ENCODE measurements around the gene GPR31.
"Not testable (repeated sequence)": the region's sequence is repeated elsewhere in the genome, so short reads cannot be mapped to it uniquely, and the experiment has no call there.

GPR31 gene

GRCh38 chr6:167167699-167168098, 9.9 kb upstream of the GPR31 start:
- not testable (repeated sequence) for DNase-seq (ENCODE audit: low spot score)

GRCh38 chr6:167165858-167166471, 8.2 kb upstream of the GPR31 start:
- no peak for DNase-seq (ENCODE audit: low spot score)

DNA sequence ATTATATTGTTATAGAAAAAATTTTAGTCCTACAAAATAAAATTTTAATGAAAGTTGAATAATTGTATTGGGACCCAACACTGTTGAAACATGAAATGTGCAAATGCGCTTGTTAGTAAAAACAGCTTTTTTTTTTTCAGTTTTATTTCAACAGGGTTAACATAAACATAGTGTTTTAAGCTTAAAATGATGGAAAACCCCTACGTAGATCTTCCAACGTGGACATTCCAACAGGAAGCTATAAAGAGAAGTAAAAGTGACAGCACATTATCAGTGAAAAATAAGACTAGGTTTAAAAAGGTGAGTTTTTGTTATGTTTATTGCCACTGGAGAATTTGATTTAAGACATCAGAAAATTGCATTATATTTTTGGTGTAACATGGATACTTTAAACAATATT, 6.5 kb upstream of the GPR31 start:
- no peak for DNase-seq (ENCODE audit: low spot score)

DNA sequence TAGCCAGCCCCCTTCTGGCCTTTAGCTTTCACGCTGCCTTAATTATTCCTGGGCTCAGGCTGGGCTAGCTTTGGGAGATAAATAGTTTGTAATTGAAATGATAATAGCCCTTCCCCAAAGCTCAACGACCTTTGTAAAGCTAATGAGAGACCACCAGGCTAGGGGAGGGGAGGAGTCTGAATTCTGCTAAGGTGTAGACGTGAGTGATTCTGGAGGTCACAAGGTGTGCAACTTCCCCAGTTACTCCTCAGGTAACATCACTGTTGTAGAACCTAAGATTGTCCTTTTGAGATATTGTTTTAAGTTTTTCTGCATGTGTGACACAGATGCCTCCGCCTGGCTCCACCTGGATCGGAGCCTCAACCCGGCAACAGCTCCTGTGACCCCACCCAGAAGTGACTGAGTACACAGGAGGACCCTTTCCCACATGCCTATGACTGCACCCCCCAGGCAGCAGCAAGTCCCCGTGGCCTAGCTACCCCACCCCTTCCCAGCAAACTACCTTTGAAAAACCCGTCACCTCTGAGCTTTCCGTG, 5.8 kb upstream of the GPR31 start:
- DNase-seq (ENCODE audit: low spot score) = no peak

DNA sequence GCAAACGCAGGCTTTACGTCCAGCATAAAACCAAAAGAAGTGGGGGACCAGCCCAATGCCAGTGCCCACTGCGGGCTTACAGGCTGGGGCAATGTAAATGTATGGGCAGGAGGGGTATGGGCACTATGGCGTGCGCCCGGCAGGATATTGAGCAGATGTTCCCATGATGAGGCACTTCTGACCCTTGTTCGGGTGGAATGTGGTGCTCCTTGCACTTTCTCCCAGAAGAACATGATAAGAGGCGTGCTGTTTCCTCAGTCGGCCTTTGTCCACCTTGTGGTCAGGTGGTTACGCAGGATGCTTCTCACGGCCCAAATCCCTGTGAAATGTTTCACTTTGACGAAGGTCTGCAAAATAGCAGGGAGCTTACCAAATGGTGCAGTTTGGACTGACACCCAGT, 4.8 kb upstream of the GPR31 start:
- no peak for DNase-seq (ENCODE audit: low spot score)

GRCh38 chr6:167161851-167162467, 4.2 kb upstream of the GPR31 start:
- no peak for DNase-seq (ENCODE audit: low spot score)

DNA sequence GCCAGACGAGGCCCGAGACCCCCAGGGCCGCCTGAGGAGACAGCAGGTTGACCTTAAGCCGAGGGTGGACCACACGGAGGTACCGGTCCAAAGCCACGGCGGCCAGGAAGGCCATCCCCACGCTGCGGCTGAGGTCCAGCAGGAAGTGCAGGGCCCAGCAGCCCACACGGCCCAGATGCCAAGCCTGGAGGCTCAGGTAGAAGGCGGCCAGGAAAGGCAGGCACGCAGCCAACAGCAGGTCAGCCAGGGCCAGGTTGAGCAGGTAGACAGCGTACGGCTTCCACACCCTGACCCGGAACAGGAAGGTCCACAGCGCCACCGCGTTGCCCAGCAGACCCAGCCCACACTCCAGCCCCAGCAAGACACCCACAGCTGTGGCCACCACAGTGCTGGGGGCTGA, 366 bp downstream of the GPR31 start:
- no peak for DNase-seq (ENCODE audit: low spot score)

GRCh38 chr6:167154895-167155294, 2.9 kb downstream of the GPR31 start:
- no peak for DNase-seq (ENCODE audit: low spot score)

GRCh38 chr6:167154291-167154690, 3.5 kb downstream of the GPR31 start:
- no peak for DNase-seq (ENCODE audit: low spot score)

DNA sequence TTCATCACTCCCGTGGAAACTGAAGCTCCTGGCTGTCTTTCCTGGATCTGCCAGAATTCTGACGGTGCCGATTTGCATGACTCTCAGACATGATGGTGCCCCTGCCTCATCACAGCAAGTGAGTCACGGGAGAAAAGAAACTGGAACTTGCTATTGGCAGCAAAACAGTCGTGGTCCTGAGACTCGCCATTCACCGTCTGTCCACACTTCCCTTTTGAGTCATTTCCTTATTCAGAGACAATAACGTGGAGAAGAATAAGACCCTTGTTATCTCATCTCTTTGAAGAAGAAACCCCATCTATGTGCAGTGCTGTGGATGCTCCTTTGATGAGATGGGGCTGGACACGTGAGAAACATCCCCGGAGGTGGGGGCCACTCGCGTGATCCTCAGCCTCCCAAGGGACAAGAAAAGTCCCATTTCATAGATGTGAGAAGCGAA, 4.2 kb downstream of the GPR31 start:
- peak; percentile 97 for DNase-seq (ENCODE audit: low spot score)

- no peak for DNase-seq (ENCODE audit: low spot score)
These were observed 4.9 kb downstream of the GPR31 start for GRCh38 chr6:167152862-167153261.

- DNase-seq (ENCODE audit: low spot score) = no peak
These were observed 6.1 kb downstream of the GPR31 start for GRCh38 chr6:167151648-167152047.

DNA sequence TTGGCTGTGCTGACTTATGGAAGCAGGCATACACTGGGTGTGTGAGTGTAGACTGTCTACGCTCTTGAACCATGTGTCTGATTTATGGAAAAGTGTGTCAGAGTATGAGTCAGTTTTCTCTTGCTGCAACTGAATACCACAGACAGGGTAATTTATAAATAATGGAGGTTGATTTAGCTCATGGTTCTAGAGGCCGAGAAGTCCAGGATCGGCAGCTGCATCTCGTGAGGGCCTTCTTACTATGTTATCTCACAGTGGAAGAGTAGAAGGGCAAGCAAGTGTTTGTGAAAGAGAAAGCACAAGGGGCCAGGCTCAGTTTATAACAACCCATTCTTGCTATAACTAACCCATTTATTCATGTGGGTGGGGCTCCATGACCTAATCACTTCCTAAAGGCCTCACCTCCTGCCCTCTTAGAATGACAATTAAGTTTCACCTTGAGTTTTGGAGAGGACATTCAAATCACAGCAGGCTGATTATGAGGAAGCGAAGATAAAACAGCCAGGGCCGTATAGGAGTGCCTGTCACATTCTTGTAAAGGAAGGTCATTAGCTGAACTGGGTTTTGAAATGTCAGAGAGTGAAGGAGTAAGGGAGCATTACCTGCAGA, 6.7 kb downstream of the GPR31 start:
- DNase-seq (ENCODE audit: low spot score) = no peak

GRCh38 chr6:167148997-167149396, 8.8 kb downstream of the GPR31 start:
- no peak for DNase-seq (ENCODE audit: low spot score)

- no peak for DNase-seq (ENCODE audit: low spot score)
These were observed 9.8 kb downstream of the GPR31 start for GRCh38 chr6:167148021-167148420.

- DNase-seq (ENCODE audit: low spot score) = no peak
These were observed 10.8 kb downstream of the GPR31 start for GRCh38 chr6:167146977-167147376.

- DNase-seq (ENCODE audit: low spot score) = no peak
These were observed 11.6 kb downstream of the GPR31 start for GRCh38 chr6:167146135-167146534.

GRCh38 chr6:167145461-167145860, 12.3 kb downstream of the GPR31 start:
- no peak for DNase-seq (ENCODE audit: low spot score)

- no peak for DNase-seq (ENCODE audit: low spot score)
These were observed 14.7 kb downstream of the GPR31 start for GRCh38 chr6:167143041-167143440.

- no peak for DNase-seq (ENCODE audit: low spot score)
These were observed 15.4 kb downstream of the GPR31 start for GRCh38 chr6:167142433-167142761.

DNA sequence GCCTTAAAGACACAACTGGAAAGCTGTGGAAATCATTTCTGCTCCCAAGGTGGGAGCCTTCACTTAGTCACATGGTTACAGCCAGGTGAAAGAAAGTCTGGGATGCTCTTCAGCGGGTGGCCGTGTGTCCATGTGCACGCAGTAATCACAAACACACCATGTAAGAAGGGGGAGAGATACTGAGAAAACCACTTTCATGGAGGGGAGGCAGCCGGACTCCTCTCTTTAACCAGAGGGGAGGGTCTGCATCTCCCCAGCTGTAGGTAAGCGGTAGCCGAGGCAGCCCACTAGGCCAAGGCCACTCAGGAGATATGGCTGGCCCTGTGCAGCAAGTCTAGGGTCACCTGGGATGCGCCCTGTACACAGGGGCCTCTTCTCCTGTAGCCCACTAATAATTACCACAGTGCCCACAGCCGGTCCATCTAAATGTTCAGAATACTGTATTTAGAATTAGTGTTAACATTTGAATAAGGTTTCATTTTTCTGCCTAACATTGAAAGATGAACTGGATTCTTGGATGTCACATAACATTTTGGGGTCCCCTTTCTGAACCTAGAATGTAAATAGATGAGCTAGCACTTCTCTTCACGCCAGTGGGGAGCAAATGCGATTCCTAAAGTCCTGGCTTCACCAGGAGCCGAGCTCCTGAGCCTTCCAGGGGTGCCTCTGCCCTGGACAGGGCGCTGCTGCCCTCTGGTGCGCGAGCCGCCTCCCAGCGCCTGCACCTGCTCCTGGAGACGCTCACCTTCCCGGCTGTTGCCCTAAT, 15.9 kb downstream of the GPR31 start:
- DNase-seq (ENCODE audit: low spot score) = peak; percentile 22

- DNase-seq (ENCODE audit: low spot score) = no peak
These were observed 16.9 kb downstream of the GPR31 start for GRCh38 chr6:167140589-167141474.
